ENCODE data around the gene CABP7. TPM values are rescaled to one million over a fixed set of nuclear protein-coding genes. Genes with fewer than 3 reads are reported as not detected.
A peak's percentile ranks its signal among the peaks of the same experiment; 100 is the strongest.

CABP7 gene
- total and polyA plus RNA-seq, 2 of the 8 experiments (the other 6 are each of a cell fraction or from before 2014, with no cell fraction given) = 0.20 to 0.36 TPM

DNA sequence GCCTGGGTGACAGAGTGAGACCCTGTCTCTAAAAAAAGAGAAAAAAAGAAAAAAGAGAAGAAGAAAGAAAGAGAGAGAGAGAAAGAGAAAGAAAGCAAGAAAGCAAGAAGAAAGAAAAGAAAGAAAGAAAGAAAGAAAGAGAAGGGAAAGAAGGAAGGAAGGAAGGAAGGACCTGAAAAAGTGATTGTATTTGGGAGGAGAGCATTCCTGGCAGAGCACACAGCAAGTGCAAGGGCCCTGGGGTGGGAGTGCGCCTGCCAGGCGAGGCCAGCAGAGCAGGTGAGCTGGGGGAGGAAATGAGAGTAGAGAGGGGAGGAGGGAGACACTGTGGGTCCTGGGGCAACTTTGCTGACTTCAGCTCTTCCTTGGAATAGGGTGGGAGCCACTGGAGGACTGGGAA lies 7.7 kb upstream of the CABP7 start:
- Histone ChIP-seq H3K4me1 (replicated peaks in 1 of 4; ENCODE audit: control insufficient read depth in 3 of 4, insufficient read depth in 4 of 4, low read length in 3 of 4) (no peaks in the 10 kb centered on the region), H2AK5ac (ENCODE audit: low read depth, low read length) (no peak overlapping the region), H3K4me2 (ENCODE audit: insufficient read depth in 1 of 2, low read depth in 2 of 2, low read length in 2 of 2) (no peak overlapping the region), H4K20me1 (replicated peaks in 1 of 2; ENCODE audit: control insufficient read depth in 1 of 2, insufficient read depth in 2 of 2, low read length in 2 of 2) (peaks cover 0 to 2% of the 10 kb centered on the region in 2 experiments), H3K79me1 (ENCODE audit: low read depth, low read length) (no peaks in the 10 kb centered on the region; the same call in 1 of the 2 replicates), H3K18ac (ENCODE audit: extremely low read depth, low read length) (no peak overlapping the region), H4K91ac (replicated peaks; ENCODE audit: insufficient read length, low read length) (no peak overlapping the region), H3K27me3 (replicated peaks in 1 of 4; ENCODE audit: control insufficient read depth in 3 of 4, extremely low read depth in 1 of 4, insufficient read depth in 3 of 4, low read length in 3 of 4) (peaks cover 0 to 2% (median 0%) of the 10 kb centered on the region in 4 experiments; a peak in 2 of 7 replicates), H2BK15ac (ENCODE audit: low read length) (no peak overlapping the region), H4K5ac (ENCODE audit: insufficient read length, low read depth, low read length) (no peak overlapping the region), H2BK20ac (ENCODE audit: low read length) (no peak overlapping the region), H3K4ac (replicated peaks; ENCODE audit: insufficient read length, low read depth, low read length) (no peak overlapping the region), H2BK12ac (ENCODE audit: low read depth, low read length) (no peak overlapping the region), H3K23ac (ENCODE audit: insufficient read length) (no peak overlapping the region), H3K4me3 (ENCODE audit: extremely low read depth in 1 of 4, insufficient read depth in 2 of 4, low read depth in 3 of 4, low read length in 4 of 4) (no peak overlapping the region), H2BK5ac (ENCODE audit: low read depth, low read length) (no peak overlapping the region), H3K27ac (ENCODE audit: low read depth, low read length) (no peak overlapping the region), H3K56ac (replicated peaks; ENCODE audit: insufficient read length, low read depth, low read length) (no peak overlapping the region), H3K36me3 (ENCODE audit: control insufficient read depth in 2 of 4, insufficient read depth in 4 of 4, low read length in 3 of 4) (no peaks in the 10 kb centered on the region), H3K9ac (replicated peaks in 1 of 4; ENCODE audit: extremely low read depth in 1 of 4, low read depth in 3 of 4, low read length in 3 of 4) (no peak overlapping the region), H3K79me2 (ENCODE audit: control insufficient read depth in 1 of 2, insufficient read depth in 2 of 2, low read length in 2 of 2) (no peaks in the 10 kb centered on the region), H2AFZ (ENCODE audit: low read length) (no peak overlapping the region), H3K9me3 (ENCODE audit: insufficient read depth in 2 of 2, low read depth in 1 of 2, low read length in 1 of 2) (no peaks in the 10 kb centered on the region), H3K23me2 (ENCODE audit: low read depth, low read length) (no peaks in the 10 kb centered on the region), H3K14ac (ENCODE audit: insufficient read length) (no peak overlapping the region), H4K8ac (ENCODE audit: extremely low read depth, insufficient read depth, low read length) (no peak overlapping the region), H2BK120ac (replicated peaks; ENCODE audit: low read depth, low read length) (no peak overlapping the region)
- TF ChIP-seq, protein P1, sequence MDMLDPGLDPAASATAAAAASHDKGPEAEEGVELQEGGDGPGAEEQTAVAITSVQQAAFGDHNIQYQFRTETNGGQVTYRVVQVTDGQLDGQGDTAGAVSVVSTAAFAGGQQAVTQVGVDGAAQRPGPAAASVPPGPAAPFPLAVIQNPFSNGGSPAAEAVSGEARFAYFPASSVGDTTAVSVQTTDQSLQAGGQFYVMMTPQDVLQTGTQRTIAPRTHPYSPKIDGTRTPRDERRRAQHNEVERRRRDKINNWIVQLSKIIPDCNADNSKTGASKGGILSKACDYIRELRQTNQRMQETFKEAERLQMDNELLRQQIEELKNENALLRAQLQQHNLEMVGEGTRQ (IDR thresholded peaks at IDR 0.05; ENCODE audit: low read length) = no peak
- TF ChIP-seq KDM1A (IDR thresholded peaks at IDR 0.05; ENCODE audit: borderline replicate concordance, low read length) (peak; percentile 67; the same call in 1 of the 2 replicates), RXRA (IDR thresholded peaks at IDR 0.05; ENCODE audit: insufficient read depth, low read depth, low read length) (no peak), HDAC2 (IDR thresholded peaks at IDR 0.05; ENCODE audit: borderline replicate concordance in 1 of 2, low read depth in 2 of 2, low read length in 2 of 2) (0 out of 4 replicates have a peak, but pooled peaks of 1 of the 2 experiments have one; percentile 48)
- FAIRE-seq = no peak
- no peak for DNase-seq (ENCODE audit: low read depth in 1 of 2, low spot score in 2 of 2)
- CTCF ChIA-PET (ENCODE audit: partially characterized antibody) = interaction anchor here (1.0 to 2.3 kb wide), 4 partner anchors 11 to 86 kb away, joined by 3 to 10 read pairs (median 4); no protein-coding TSS in a partner anchor
- POLR2A ChIA-PET (ENCODE audit: partially characterized antibody) = interaction anchor here (1.1 kb wide), 1 partner anchor 527 kb away, joined by 3 read pairs; no protein-coding TSS in a partner anchor
- WGBS, 2 experiments (ENCODE audit: extremely low coverage in 1 of 2, insufficient coverage in 1 of 2, insufficient read length in 1 of 2, insufficient replicate concordance in 2 of 2, low coverage in 1 of 2, low lambda C conversion rate in 2 of 2, missing lambda C conversion rate in 1 of 2) = 81% methylated on average over 2 of the region's 2 CpGs; no CpG with 5 or more reads in 1 of the 2 experiments

Measured in H1 (cell line).